IMR-90 (cell line): ENCODE data around the gene TP63. TPM values are rescaled to one million over a fixed set of nuclear protein-coding genes. Genes with fewer than 3 reads are reported as not detected.

Experiments used
- ATAC-seq: fragments of 200-7000 bp; cut with Tn5 transposase; 2 replicates; pipeline ENCODE4 v1.9.1; 2020; ENCODE audit warnings: low read depth, mild to moderate bottlenecking, moderate library complexity
- BruUV-seq: library from RNA; stranded (reverse); fragments of 400-500 nt; replicated peaks from 2 replicates; lab custom pipeline; 2021; lab: Mats Ljungman, UMichigan
- CTCF ChIA-PET: fragments of 300-600 bp; formaldehyde crosslinking; extraction: SDS; loops from one replicate; lab custom pipeline; 2021; ENCODE audit warnings: antibody characterized with exemption; lab: Yijun Ruan, JAX
- POLR2A ChIA-PET: fragments of 300-600 bp; sonication (Branson Sonifier 250); formaldehyde crosslinking; loops from one replicate; lab custom pipeline; 2022; ENCODE audit warnings: antibody characterized with exemption; ENCODE audit not compliant: unreplicated experiment; lab: Charles Lee
- DNase-seq: peaks from one replicate; pipeline ENCODE4 v3.0.0; 2013
- H2AFZ ChIP-seq: replicated peaks from 2 replicates; pipeline ENCODE3; 2013; ENCODE audit warnings: low read length, mild to moderate bottlenecking; ENCODE audit not compliant: poor library complexity
- H2AK5ac ChIP-seq: 2 replicates; pipeline ENCODE4 v1.6.1; 2013; ENCODE audit warnings: low read depth, low read length, inconsistent platforms
- H2AK9ac ChIP-seq: replicated peaks from 2 replicates; pipeline ENCODE3; 2013; ENCODE audit warnings: mild to moderate bottlenecking, low read depth, low read length, moderate library complexity; ENCODE audit not compliant: poor library complexity
- H2BK120ac ChIP-seq: 2 replicates; pipeline ENCODE4 v1.6.1; 2013; ENCODE audit warnings: low read depth, low read length, inconsistent platforms
- H2BK15ac ChIP-seq: 3 replicates; pipeline ENCODE4 v1.6.1; 2013; ENCODE audit warnings: low read depth, low read length, inconsistent platforms
- H2BK20ac ChIP-seq: 2 replicates; pipeline ENCODE4 v1.6.1; 2013; ENCODE audit warnings: low read depth, mild to moderate bottlenecking, inconsistent platforms, low read length, moderate library complexity
- H2BK5ac ChIP-seq: 2 replicates; pipeline ENCODE4 v1.6.1; 2013; ENCODE audit warnings: mild to moderate bottlenecking, low read depth, low read length, inconsistent platforms; ENCODE audit not compliant: poor library complexity, severe bottlenecking
- H3K14ac ChIP-seq: replicated peaks from 2 replicates; pipeline ENCODE4 v1.6.1; 2013; ENCODE audit warnings: low read depth, low read length, inconsistent platforms
- H3K18ac ChIP-seq: 2 replicates; pipeline ENCODE4 v1.6.1; 2013; ENCODE audit warnings: low read depth, low read length, control low read depth
- H3K23ac ChIP-seq: 2 replicates; pipeline ENCODE4 v1.6.1; 2013; ENCODE audit warnings: low read depth, low read length, inconsistent platforms
- H3K27ac ChIP-seq: 2 replicates; pipeline ENCODE4 v1.5.1; 2013; ENCODE audit warnings: mild to moderate bottlenecking, control low read depth, low read length; ENCODE audit not compliant: insufficient read depth
- H3K27me3 ChIP-seq: 2 replicates; pipeline ENCODE4 v1.6.1; 2013; ENCODE audit warnings: low read length; ENCODE audit not compliant: control insufficient read depth, insufficient read depth
- H3K36me3 ChIP-seq: 2 replicates; pipeline ENCODE4 v1.6.1; 2013; ENCODE audit warnings: low read length, mixed read lengths; ENCODE audit not compliant: control insufficient read depth, insufficient read depth
- H3K4ac ChIP-seq: 2 replicates; pipeline ENCODE4 v1.6.1; 2013; ENCODE audit warnings: low read depth, low read length, inconsistent platforms
- H3K4me1 ChIP-seq: 2 replicates; pipeline ENCODE4 v1.6.1; 2013; ENCODE audit warnings: low read length, mixed read lengths; ENCODE audit not compliant: control insufficient read depth, insufficient read depth
- H3K4me2 ChIP-seq: 2 replicates; pipeline ENCODE4 v1.6.1; 2013; ENCODE audit warnings: low read depth, mild to moderate bottlenecking, control low read depth, low read length, moderate library complexity
- H3K4me3 ChIP-seq: 2 replicates; pipeline ENCODE4 v1.5.1; 2013; ENCODE audit warnings: low read depth, mild to moderate bottlenecking, control low read depth, low read length, moderate library complexity; ENCODE audit not compliant: insufficient read depth
- H3K56ac ChIP-seq: 2 replicates; pipeline ENCODE4 v1.6.1; 2013; ENCODE audit warnings: low read length, inconsistent platforms; ENCODE audit not compliant: insufficient read depth; ENCODE audit errors: extremely low read depth
- H3K79me1 ChIP-seq, 2 experiments: 2 replicates each; pipeline ENCODE4 v1.6.1; 2013; ENCODE audit warnings: low read length in 2 of 2, inconsistent platforms in 1 of 2, low read depth in 1 of 2
- H3K9ac ChIP-seq: 2 replicates; pipeline ENCODE4 v1.6.1; 2013; ENCODE audit warnings: low read depth, low read length, control low read depth
- H3K9me1 ChIP-seq: 2 replicates; pipeline ENCODE4 v1.6.1; 2013; ENCODE audit warnings: low read length, inconsistent platforms; ENCODE audit not compliant: insufficient read depth
- H3K9me3 ChIP-seq: 2 replicates; pipeline ENCODE4 v1.6.1; 2013; ENCODE audit warnings: low read length; ENCODE audit not compliant: control insufficient read depth, insufficient read depth
- H4K20me1 ChIP-seq: 2 replicates; pipeline ENCODE4 v1.6.1; 2013; ENCODE audit warnings: low read length, inconsistent platforms; ENCODE audit not compliant: insufficient read depth
- H4K5ac ChIP-seq: 2 replicates; pipeline ENCODE4 v1.6.1; 2013; ENCODE audit warnings: mild to moderate bottlenecking, low read depth, low read length, control low read depth
- H4K8ac ChIP-seq, 2 experiments: 2 replicates each; pipeline ENCODE4 v1.6.1; 2013; ENCODE audit warnings: low read depth in 2 of 2, low read length in 2 of 2, control low read depth in 1 of 2, inconsistent platforms in 1 of 2
- H4K91ac ChIP-seq: 2 replicates; pipeline ENCODE4 v1.6.1; 2013; ENCODE audit warnings: low read depth, low read length, inconsistent platforms; ENCODE audit not compliant: insufficient read depth
- CEBPB ChIP-seq: IDR thresholded peaks from 2 replicates; pipeline ENCODE4 v1.6.1; 2012; ENCODE audit warnings: low read depth, low read length, improper control_type of control experiment
- CHD1 ChIP-seq: IDR thresholded peaks from 2 replicates; pipeline ENCODE4 v1.6.1; 2012; ENCODE audit warnings: low read depth, low read length, improper control_type of control experiment
- MAFK ChIP-seq: IDR thresholded peaks from 2 replicates; pipeline ENCODE4 v1.6.1; 2012; ENCODE audit warnings: low read depth, low read length, improper control_type of control experiment
- NFE2L2 ChIP-seq: fragments of 150-350 bp; IDR thresholded peaks from 2 replicates; pipeline ENCODE4 v1.6.1; 2016; ENCODE audit warnings: low read depth, mild to moderate bottlenecking, low read length
- POLR2A ChIP-seq: IDR thresholded peaks from 2 replicates; pipeline ENCODE4 v1.6.1; 2012; ENCODE audit warnings: mild to moderate bottlenecking, low read depth, low read length
- RAD21 ChIP-seq: IDR thresholded peaks from 2 replicates; pipeline ENCODE4 v1.6.1; 2012; ENCODE audit warnings: low read length, improper control_type of control experiment
- WGBS, 2 experiments: methylation state at CpG; one replicate each; pipeline versions ENCODE4 v1.1.5 to v1.1.7; 2013; ENCODE audit warnings: missing lambda C conversion rate in 2 of 2; ENCODE audit not compliant: insufficient read length in 1 of 2; ENCODE audit errors: extremely low coverage in 2 of 2; 5-methylcytosine and 5-hydroxymethylcytosine counted together
- dilution Hi-C: fragments of 300-500 bp; cut with HindIII; formaldehyde crosslinking; loops from one replicate; pipeline ENCODE4 v1.14.3; 2018; ENCODE audit warnings: low sequenced_read_pairs; ENCODE audit not compliant: unreplicated experiment
- in situ Hi-C: fragments of 300-500 bp; cut with MboI; formaldehyde crosslinking; loops from 3 replicates; pipeline ENCODE4 v1.14.3; 2019; ENCODE audit warnings: low sequenced_read_pairs, inconsistent platforms, mixed read lengths
- intact Hi-C: fragments of 100-400 bp; cut with micrococcal nuclease; formaldehyde crosslinking; loops from 2 replicates; pipeline ENCODE4 v1.10.0; 2022
- polyA plus RNA-seq, 3 experiments: library from polyadenylated mRNA; depleted of rRNA; stranded (reverse); fragments of >200 nt; gene quantifications; 2 replicates each; pipeline ENCODE4 v1.2.3, GENCODE V29; 2012; ENCODE audit warnings: low replicate concordance in 1 of 3
- total RNA-seq: library from RNA; depleted of rRNA; stranded (reverse); fragments of >200 nt; gene quantifications from 2 replicates; pipeline ENCODE4 v1.2.3, GENCODE V29; 2012
- TF ChIP-seq, protein P1 (sequence below): conservative IDR thresholded peaks from 2 replicates; pipeline ENCODE4 v1.5.1; 2012; ENCODE audit warnings: mild to moderate bottlenecking, low read depth, low read length, improper control_type of control experiment

TP63 gene
- total and polyA plus RNA-seq, 2 of the 4 experiments (the other 2 are of a cell fraction) = not detected

DNA sequence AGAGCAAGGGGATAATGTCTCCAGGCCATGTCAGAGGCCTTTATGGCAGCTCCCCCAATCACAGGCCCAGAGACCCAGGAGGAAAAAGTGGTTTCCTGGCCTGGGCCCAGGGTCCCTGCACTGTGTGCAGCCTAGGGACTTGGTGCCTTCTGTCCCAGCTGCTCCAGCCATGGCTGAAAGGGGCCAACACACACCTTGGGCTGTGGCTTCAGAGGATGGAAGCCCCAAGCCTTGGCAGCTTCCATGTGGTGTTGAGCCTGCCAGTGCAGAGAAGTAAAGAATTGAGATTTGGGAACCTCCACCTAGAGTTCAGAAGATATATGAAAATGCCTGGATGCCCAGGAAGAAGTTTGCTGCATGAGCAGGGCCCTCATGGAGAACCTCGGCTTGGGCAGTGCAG is 18.1 kb upstream of the TP63 start:
- no peak overlapping the region for H3K9ac ChIP-seq
- no peak overlapping the region for H3K14ac ChIP-seq
- H3K23ac ChIP-seq = no peak overlapping the region
- in situ Hi-C loops (no loop called here), intact Hi-C loops (no loop called here), dilution Hi-C loops (no loop called here)
- no peaks in the 10 kb centered on the region for H3K9me3 ChIP-seq
- no peak overlapping the region for H3K4me3 ChIP-seq
- H3K56ac ChIP-seq = no peak overlapping the region
- no peaks in the 10 kb centered on the region for H4K20me1 ChIP-seq
- no peak overlapping the region for H4K8ac ChIP-seq
- H3K4me2 ChIP-seq = no peak overlapping the region
- CTCF ChIA-PET = no interaction called here
- H3K36me3 ChIP-seq = no peaks in the 10 kb centered on the region
- H2AK5ac ChIP-seq = no peak overlapping the region
- no peak overlapping the region for H2BK15ac ChIP-seq
- H3K9me1 ChIP-seq = no peaks in the 10 kb centered on the region
- no peaks in the 10 kb centered on the region for H3K4me1 ChIP-seq
- no peak for DNase-seq
- WGBS, 2 experiments = 40% methylated on average over 1 of the region's 1 CpG; no CpG with 5 or more reads in 1 of the 2 experiments
- no TSS peak for BruUV-seq
- H3K27ac ChIP-seq = no peak overlapping the region
- no peak for ATAC-seq
- no peak overlapping the region for H2AK9ac ChIP-seq
- H2BK120ac ChIP-seq = no peak overlapping the region
- H2BK5ac ChIP-seq = no peak overlapping the region
- no peak overlapping the region for H2AFZ ChIP-seq
- no peaks in the 10 kb centered on the region for H3K79me1 ChIP-seq
- H3K27me3 ChIP-seq = no peaks in the 10 kb centered on the region
- no peak overlapping the region for H2BK20ac ChIP-seq
- TF ChIP-seq MAFK (no peak), NFE2L2 (no peak), RAD21 (no peak), CHD1 (no peak), POLR2A (no peak), CEBPB (no peak)
- TF ChIP-seq, protein P1, sequence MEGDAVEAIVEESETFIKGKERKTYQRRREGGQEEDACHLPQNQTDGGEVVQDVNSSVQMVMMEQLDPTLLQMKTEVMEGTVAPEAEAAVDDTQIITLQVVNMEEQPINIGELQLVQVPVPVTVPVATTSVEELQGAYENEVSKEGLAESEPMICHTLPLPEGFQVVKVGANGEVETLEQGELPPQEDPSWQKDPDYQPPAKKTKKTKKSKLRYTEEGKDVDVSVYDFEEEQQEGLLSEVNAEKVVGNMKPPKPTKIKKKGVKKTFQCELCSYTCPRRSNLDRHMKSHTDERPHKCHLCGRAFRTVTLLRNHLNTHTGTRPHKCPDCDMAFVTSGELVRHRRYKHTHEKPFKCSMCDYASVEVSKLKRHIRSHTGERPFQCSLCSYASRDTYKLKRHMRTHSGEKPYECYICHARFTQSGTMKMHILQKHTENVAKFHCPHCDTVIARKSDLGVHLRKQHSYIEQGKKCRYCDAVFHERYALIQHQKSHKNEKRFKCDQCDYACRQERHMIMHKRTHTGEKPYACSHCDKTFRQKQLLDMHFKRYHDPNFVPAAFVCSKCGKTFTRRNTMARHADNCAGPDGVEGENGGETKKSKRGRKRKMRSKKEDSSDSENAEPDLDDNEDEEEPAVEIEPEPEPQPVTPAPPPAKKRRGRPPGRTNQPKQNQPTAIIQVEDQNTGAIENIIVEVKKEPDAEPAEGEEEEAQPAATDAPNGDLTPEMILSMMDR = no peak
- POLR2A ChIA-PET = no interaction called here
- no peak overlapping the region for H4K91ac ChIP-seq
- no peak overlapping the region for H4K5ac ChIP-seq
- H3K18ac ChIP-seq = no peak overlapping the region
- H3K4ac ChIP-seq = no peak overlapping the region
